HG02759 (cell line): ENCODE results near the gene SFR1.

Experiments
- ATAC-seq: cut with Tn5 transposase; IDR thresholded peaks from one replicate; pipeline ENCODE4 v1.9.1; 2021; ENCODE audit warnings: mild to moderate bottlenecking, moderate library complexity; ENCODE audit not compliant: unreplicated experiment

SFR1 gene

GRCh38 chr10:104121485-104122224, at the start of gene SFR1:
Gene SFR1, plus strand, starts transcription at chr10:104122171. Its CDS starts 13 bp downstream, at chr10:104122184.
- ATAC-seq = peak; percentile 91

- no peak for ATAC-seq
These were observed 49.2 kb upstream of the SFR1 start for GRCh38 chr10:104072786-104073185.

- ATAC-seq = no peak
These were observed 47.5 kb upstream of the SFR1 start for GRCh38 chr10:104074505-104074904.

- ATAC-seq = no peak
These were observed 45.2 kb upstream of the SFR1 start for GRCh38 chr10:104076743-104077160.

- no peak for ATAC-seq
These were observed 44.7 kb upstream of the SFR1 start for GRCh38 chr10:104077247-104077646.

GRCh38 chr10:104077663-104078151, 44.3 kb upstream of the SFR1 start:
- ATAC-seq = no peak

GRCh38 chr10:104080762-104081161, 41.2 kb upstream of the SFR1 start:
- no peak for ATAC-seq

GRCh38 chr10:104081998-104082397, 40.0 kb upstream of the SFR1 start:
- no peak for ATAC-seq

GRCh38 chr10:104084482-104085142, 37.4 kb upstream of the SFR1 start:
- ATAC-seq = no peak

GRCh38 chr10:104085801-104086400, 36.1 kb upstream of the SFR1 start, which contains the start of gene COL17A1:
Gene COL17A1, minus strand, starts transcription at chr10:104085880. Its CDS starts 5,207 bp downstream, at chr10:104080673.
- ATAC-seq = no peak

- ATAC-seq = no peak
These were observed 33.7 kb upstream of the SFR1 start for GRCh38 chr10:104088239-104088638.

GRCh38 chr10:104089621-104090020, 32.4 kb upstream of the SFR1 start:
- no peak for ATAC-seq

- no peak for ATAC-seq
These were observed 31.4 kb upstream of the SFR1 start for GRCh38 chr10:104090611-104091010.

GRCh38 chr10:104092749-104093148, 29.2 kb upstream of the SFR1 start:
- ATAC-seq = no peak

- no peak for ATAC-seq
These were observed 25.3 kb upstream of the SFR1 start for GRCh38 chr10:104096692-104097091.

GRCh38 chr10:104098358-104098925, 23.5 kb upstream of the SFR1 start:
- no peak for ATAC-seq

- ATAC-seq = no peak
These were observed 22.7 kb upstream of the SFR1 start for GRCh38 chr10:104099269-104099668.

- ATAC-seq = no peak
These were observed 22.0 kb upstream of the SFR1 start for GRCh38 chr10:104099941-104100340.

GRCh38 chr10:104100795-104101194, 21.2 kb upstream of the SFR1 start:
- ATAC-seq = no peak

GRCh38 chr10:104101902-104102301, 20.1 kb upstream of the SFR1 start:
- no peak for ATAC-seq

- ATAC-seq = no peak
These were observed 18.0 kb upstream of the SFR1 start for GRCh38 chr10:104103956-104104355.
